ENCODE measurements around the gene SYNC. TPM values are rescaled to one million over a fixed set of nuclear protein-coding genes. Genes with fewer than 3 reads are reported as not detected.

Gene SYNC
- total and polyA plus RNA-seq, 2 of the 8 experiments (the other 6 are each of a cell fraction or from before 2014, with no cell fraction given), result 0.06 to 0.17 TPM

DNA sequence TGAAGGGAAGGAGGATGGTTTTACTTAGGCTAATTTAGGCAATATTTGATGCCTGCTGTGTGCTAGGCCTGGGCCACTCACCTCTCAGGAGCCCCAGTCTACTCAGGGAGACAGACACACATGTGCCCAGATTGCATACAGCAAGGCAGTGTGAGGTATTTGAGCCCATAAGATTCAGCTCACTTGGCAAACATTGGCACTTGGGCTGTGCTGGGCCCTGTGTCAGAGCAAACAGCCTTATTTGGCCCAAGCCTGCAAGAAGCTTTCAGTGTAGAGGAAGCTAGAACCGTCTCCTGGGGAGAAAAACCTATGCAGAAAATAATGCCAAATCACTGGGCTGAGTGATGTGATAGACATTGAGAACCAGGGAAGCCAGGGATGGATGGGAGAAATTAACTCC is 3.9 kb upstream of the SYNC start:
- H4K20me1 ChIP-seq (replicated peaks in 1 of 2; ENCODE audit: control insufficient read depth in 1 of 2, insufficient read depth in 2 of 2, low read length in 2 of 2), result no peaks in the 10 kb centered on the region
- H3K27ac ChIP-seq (ENCODE audit: low read depth, low read length), result no peak overlapping the region
- no peak overlapping the region for H2BK120ac ChIP-seq (replicated peaks; ENCODE audit: low read depth, low read length)
- H3K79me2 ChIP-seq (ENCODE audit: control insufficient read depth in 1 of 2, insufficient read depth in 2 of 2, low read length in 2 of 2), result no peaks in the 10 kb centered on the region
- no peaks in the 10 kb centered on the region for H3K9me3 ChIP-seq (ENCODE audit: insufficient read depth in 2 of 2, low read depth in 1 of 2, low read length in 1 of 2)
- no peak overlapping the region for H3K14ac ChIP-seq (ENCODE audit: insufficient read length)
- H3K23ac ChIP-seq (ENCODE audit: insufficient read length), result no peak overlapping the region
- no peak overlapping the region for H3K18ac ChIP-seq (ENCODE audit: extremely low read depth, low read length)
- POLR2A ChIA-PET (ENCODE audit: partially characterized antibody), result interaction anchor here (0.6 to 7.4 kb wide), 13 partner anchors 10 to 225 kb away, joined by 3 to 53 read pairs (median 3); partner anchors contain the start of genes RBBP4 and ZBTB8OS
- H3K4me1 ChIP-seq (replicated peaks in 1 of 4; ENCODE audit: control insufficient read depth in 3 of 4, insufficient read depth in 4 of 4, low read length in 3 of 4), result peaks cover 0 to 13% (median 6%) of the 10 kb centered on the region in 4 experiments; a peak in 6 of 7 replicates
- H3K56ac ChIP-seq (replicated peaks; ENCODE audit: insufficient read length, low read depth, low read length), result no peak overlapping the region
- no peak overlapping the region for H2BK5ac ChIP-seq (ENCODE audit: low read depth, low read length)
- H4K8ac ChIP-seq (ENCODE audit: extremely low read depth, insufficient read depth, low read length), result no peak overlapping the region
- H3K79me1 ChIP-seq (ENCODE audit: low read depth, low read length), result no peaks in the 10 kb centered on the region
- H2AK5ac ChIP-seq (ENCODE audit: low read depth, low read length), result no peak overlapping the region
- H2BK12ac ChIP-seq (ENCODE audit: low read depth, low read length), result no peak overlapping the region
- H3K27me3 ChIP-seq (replicated peaks in 1 of 4; ENCODE audit: control insufficient read depth in 3 of 4, extremely low read depth in 1 of 4, insufficient read depth in 3 of 4, low read length in 3 of 4), result peaks cover 5 to 31% (median 27%) of the 10 kb centered on the region in 4 experiments
- H2AFZ ChIP-seq (ENCODE audit: low read length), result no peak overlapping the region
- FAIRE-seq (no peak), DNase-seq (ENCODE audit: low read depth in 1 of 2, low spot score in 2 of 2) (no peak)
- H4K91ac ChIP-seq (replicated peaks; ENCODE audit: insufficient read length, low read length), result no peak overlapping the region
- no peak overlapping the region for H4K5ac ChIP-seq (ENCODE audit: insufficient read length, low read depth, low read length)
- peaks cover 9% of the 10 kb centered on the region; the same call in 1 of the 2 replicates for H3K23me2 ChIP-seq (ENCODE audit: low read depth, low read length)
- H3K36me3 ChIP-seq (ENCODE audit: control insufficient read depth in 2 of 4, insufficient read depth in 4 of 4, low read length in 3 of 4), result no peaks in the 10 kb centered on the region
- no peak overlapping the region for H3K4me3 ChIP-seq (ENCODE audit: extremely low read depth in 1 of 4, insufficient read depth in 2 of 4, low read depth in 3 of 4, low read length in 4 of 4)
- no peak overlapping the region for H2BK20ac ChIP-seq (ENCODE audit: low read length)
- H2BK15ac ChIP-seq (ENCODE audit: low read length), result no peak overlapping the region
- H3K4ac ChIP-seq (replicated peaks; ENCODE audit: insufficient read length, low read depth, low read length), result no peak overlapping the region
- H3K4me2 ChIP-seq (ENCODE audit: insufficient read depth in 1 of 2, low read depth in 2 of 2, low read length in 2 of 2), result no peak overlapping the region
- 85% methylated on average over 1 of the region's 1 CpG; no CpG with 5 or more reads in 1 of the 2 experiments for WGBS, 2 experiments (ENCODE audit: extremely low coverage in 1 of 2, insufficient coverage in 1 of 2, insufficient read length in 1 of 2, insufficient replicate concordance in 2 of 2, low coverage in 1 of 2, low lambda C conversion rate in 2 of 2, missing lambda C conversion rate in 1 of 2)
- no peak overlapping the region for H3K9ac ChIP-seq (replicated peaks in 1 of 4; ENCODE audit: extremely low read depth in 1 of 4, low read depth in 3 of 4, low read length in 3 of 4)
- CTCF ChIA-PET (ENCODE audit: partially characterized antibody), result interaction anchor here (0.8 to 6.6 kb wide), 16 partner anchors 9 to 288 kb away, joined by 3 to 68 read pairs (median 4); no protein-coding TSS in a partner anchor
- TF ChIP-seq, protein P1, sequence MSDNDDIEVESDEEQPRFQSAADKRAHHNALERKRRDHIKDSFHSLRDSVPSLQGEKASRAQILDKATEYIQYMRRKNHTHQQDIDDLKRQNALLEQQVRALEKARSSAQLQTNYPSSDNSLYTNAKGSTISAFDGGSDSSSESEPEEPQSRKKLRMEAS (IDR thresholded peaks at IDR 0.05), result no peak
- TF ChIP-seq BRCA1 (IDR thresholded peaks at IDR 0.05; ENCODE audit: low read depth, low read length) (no peak), SP2 (IDR thresholded peaks at IDR 0.05; ENCODE audit: low read length) (no peak), SIRT6 (IDR thresholded peaks at IDR 0.05; ENCODE audit: low read length) (no peak), EP300 (IDR thresholded peaks at IDR 0.05; ENCODE audit: borderline replicate concordance in 1 of 2, low read depth in 2 of 2, low read length in 2 of 2) (no peak), NANOG (IDR thresholded peaks at IDR 0.05; ENCODE audit: insufficient read depth, low read depth, low read length, poor library complexity, severe bottlenecking) (no peak), TBP (IDR thresholded peaks at IDR 0.05; ENCODE audit: low read depth, low read length) (no peak), YY1 (IDR thresholded peaks at IDR 0.05; ENCODE audit: low read depth, low read length) (no peak), CREB1 (IDR thresholded peaks at IDR 0.05) (no peak), TCF12 (IDR thresholded peaks at IDR 0.05; ENCODE audit: low read depth, low read length) (no peak), GABPA (IDR thresholded peaks at IDR 0.05; ENCODE audit: borderline replicate concordance, insufficient read depth, low read length) (no peak), SIX5 (IDR thresholded peaks at IDR 0.05; ENCODE audit: low read depth, low read length) (no peak), POLR2AphosphoS5 (IDR thresholded peaks at IDR 0.05; ENCODE audit: low read depth, low read length) (no peak)
- TF ChIP-seq, protein P2, sequence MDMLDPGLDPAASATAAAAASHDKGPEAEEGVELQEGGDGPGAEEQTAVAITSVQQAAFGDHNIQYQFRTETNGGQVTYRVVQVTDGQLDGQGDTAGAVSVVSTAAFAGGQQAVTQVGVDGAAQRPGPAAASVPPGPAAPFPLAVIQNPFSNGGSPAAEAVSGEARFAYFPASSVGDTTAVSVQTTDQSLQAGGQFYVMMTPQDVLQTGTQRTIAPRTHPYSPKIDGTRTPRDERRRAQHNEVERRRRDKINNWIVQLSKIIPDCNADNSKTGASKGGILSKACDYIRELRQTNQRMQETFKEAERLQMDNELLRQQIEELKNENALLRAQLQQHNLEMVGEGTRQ (IDR thresholded peaks at IDR 0.05; ENCODE audit: low read length), result no peak
